GF-D8 (cell line): ENCODE data around the gene L3MBTL4.

Experiments used
- DNase-seq: peaks from one replicate; lab custom pipeline; 2025; lab: John Stamatoyannopoulos, UW

Gene L3MBTL4

DNA sequence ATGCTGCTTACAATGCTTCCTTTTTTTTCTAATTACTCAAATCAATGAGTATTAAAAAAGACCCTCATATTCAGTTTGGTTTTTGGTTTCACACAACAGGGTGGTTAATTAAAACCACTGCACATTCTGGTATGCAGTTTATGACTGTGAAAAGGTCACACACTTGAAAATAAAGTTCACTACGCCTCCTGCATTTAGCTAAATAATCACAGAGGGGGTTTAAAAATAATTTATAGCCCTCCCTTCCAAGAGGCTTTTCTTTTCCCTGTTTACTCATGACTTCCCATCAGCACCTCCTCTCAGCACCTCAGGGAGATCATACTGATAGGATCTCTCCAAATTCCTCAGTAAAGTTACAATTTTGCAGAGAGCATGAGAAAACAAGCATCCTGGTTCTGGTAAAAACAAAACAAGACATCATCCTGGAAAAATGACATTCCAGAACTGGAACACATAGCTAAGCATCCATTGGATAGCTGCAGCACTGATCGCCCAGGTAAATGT lies 389.9 kb downstream of the L3MBTL4 start:
- no peak for DNase-seq

DNA sequence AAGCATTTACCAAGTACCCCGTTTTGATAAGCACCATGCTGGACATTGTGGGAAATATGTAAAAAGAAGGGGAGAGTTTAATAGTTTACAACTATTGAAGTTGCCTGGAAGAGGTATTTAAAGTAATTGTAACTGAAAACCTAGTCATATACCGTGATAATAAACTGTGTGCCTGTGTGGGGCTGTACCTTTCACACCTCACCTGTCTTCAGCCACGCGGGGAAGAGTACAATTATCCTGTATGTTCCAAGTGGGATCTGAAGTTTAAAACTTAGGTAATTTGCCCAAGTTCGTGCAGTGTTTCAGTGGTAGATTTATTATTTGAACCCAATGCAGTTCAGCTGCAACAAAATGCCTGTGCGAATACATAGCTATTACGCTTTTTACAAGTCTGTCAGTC lies 391.2 kb downstream of the L3MBTL4 start:
- no peak for DNase-seq

DNA sequence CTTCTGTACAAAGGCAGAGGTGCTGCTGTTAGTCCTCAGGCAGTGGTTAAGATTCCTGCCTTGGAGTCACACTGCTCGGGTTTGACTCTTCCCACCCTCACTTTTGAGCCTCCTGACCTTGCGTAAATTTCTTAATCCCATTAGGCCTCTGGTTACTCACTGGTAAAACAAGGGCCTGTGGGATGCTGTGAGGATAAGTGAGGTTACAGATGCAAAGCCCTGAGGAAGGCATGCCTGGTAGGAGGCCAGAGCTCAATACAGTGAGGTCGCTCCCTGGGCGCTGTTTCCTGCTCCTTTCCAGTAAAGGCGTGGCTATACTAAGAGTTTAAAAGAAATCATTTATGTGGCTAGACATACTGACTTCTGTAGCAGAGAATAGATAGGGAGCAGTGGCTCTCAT lies 391.9 kb downstream of the L3MBTL4 start:
- DNase-seq, result no peak

DNA sequence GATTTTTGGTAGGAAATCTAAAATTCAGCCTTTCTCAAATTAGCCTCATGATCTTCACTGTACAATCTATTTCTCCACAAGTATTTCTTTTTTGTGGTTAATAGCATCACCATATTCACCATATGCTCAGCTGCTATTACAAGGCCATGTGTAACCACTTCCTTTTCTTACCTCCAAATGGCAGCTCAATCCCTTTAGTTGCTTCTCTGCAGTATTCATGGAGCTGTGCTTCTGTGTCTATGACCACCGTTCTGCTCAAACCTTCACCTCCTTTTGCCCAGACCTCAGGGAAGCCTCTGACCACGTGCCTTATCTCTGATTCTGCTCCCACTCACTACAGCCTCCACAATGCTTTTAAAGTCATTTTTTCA lies 392.7 kb downstream of the L3MBTL4 start:
- no peak for DNase-seq

DNA sequence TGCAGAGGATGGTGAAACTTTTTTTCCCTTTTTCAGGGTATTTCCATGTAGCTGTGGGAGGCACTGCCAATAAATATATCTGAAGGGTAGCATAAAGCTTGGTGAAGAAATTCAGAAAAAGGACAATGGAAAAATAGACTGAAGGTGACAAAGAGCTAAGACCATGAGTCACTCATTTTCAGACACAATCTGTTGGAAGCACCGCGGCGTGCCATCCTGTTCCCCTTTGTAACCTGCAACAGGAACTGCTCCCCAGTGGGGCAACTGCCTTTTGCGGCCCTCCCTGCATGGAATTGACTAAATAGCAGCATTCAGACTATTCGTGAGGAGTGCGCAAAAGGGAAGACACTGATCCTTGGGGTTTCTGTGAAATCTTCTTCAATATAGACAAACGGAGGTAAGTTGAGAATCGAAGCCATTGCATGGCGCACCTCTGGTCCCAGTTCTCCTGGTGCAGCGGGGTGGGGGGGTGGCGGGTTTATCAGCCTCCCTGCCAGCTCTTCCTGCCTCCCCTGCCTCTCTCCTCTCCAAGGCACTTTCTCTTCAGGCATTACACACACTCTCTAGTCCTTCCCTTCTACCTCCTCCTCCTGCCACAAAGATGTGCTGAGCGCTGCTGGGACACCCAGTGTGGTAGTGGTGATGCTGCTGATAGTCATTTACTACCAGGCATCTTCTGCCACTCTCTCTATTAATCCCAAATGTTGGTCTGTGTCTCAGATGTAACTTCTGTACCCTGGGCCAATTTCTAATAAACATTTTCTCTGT lies 393.2 kb downstream of the L3MBTL4 start:
- no peak for DNase-seq

DNA sequence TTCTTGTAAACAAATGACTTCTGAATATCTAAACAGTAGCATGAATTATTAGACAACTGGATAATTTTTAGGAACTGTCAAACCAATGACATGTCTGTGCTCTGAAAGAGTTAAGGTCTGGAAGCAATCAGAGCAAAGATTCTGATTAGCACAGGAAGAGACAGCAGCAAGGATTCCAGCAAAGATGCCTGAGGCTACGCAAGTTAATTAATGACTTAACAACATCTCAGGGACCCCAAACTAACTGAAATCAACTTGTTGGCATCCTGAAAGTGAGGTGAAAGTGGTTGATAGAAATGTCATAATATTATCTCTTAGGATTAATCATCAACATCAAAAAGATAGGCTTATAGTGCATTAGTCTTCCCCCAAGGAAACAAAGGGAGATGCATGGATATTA lies 396.0 kb downstream of the L3MBTL4 start:
- no peak for DNase-seq

DNA sequence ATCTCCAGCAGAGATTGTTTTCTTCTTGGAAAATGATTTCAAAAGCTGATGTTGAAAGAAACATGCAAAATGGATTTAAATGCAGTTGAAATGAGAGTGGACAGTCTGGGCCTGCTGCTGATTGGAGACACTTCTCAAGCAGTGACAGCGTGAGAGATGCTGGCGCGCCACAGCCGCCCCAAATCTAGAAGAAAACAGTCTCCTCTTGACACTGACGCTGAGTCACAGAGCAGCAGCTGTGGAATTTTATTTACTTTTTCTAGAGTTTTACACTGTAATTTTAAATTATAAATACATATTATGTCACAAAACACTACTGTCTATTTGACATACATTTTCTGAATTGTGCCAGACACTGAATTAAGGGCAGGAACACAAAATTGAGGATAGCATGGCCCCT lies 397.5 kb downstream of the L3MBTL4 start:
- DNase-seq, result no peak

DNA sequence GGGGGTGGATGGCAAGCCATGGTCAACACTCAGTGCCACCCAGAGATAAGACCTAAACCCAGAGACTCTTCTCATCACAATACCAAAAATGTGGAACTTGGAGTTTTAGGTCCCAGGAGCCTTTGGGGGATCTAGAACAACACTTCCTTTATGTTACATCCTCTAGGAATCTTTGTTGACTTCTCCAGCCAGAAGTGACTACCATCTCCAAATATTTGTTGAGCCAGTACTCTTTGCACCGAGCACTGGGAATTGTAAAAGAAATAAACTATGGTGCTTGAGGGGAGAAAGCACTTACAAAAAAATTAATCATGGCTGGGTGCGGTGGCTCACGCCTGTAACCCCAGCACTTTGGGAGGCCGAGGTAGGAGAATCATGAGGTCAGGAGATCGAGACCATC lies 399.3 kb downstream of the L3MBTL4 start:
- no peak for DNase-seq

DNA sequence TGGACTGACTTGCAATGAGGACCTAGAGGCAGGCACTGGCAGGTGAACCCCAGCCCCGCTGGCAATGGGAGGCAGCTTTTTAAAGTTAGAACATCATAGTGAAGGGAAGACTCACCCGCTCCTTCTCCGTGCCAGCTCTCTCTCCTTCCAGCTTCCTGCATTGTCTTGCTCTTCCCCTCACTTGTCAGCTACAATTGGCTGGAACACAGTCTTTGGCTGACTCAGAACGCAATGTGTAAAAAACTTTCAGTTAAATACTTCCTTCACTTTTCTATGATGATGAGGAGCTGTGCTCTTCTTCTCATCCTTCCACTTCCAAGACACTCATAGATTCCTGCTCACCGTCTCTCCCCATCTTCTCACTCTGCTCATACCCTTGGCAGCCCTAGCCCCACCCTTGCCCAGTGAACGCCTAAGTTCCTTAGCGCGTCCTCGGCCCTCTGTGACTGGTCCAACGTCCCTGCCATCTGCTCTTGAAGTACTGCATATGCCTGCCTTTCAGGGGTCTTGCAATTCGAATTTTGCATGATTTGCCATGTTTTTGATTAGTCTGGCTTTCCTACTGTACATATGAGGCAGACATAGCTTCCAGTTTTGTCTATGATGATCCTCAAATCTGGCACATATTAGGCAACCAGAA lies 401.4 kb downstream of the L3MBTL4 start:
- DNase-seq, result no peak

DNA sequence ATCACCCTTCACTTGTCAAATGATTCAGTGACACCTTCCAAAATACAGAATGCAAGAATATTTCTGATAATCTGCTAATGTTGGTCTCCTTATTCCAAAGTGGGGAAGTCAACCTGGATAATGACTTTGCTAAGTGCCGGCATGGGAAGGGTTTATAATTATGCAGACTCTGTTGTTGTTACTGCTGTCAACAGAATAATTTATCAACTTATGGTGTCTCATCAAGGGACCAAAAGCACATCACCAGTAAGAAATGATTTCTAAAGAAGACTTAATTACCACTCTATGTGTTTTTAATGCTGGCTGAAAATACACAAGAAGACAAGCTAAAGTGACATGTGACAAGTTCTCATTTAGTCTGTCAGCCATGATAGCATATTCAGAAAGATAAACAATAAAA lies 403.8 kb downstream of the L3MBTL4 start:
- DNase-seq, result no peak

DNA sequence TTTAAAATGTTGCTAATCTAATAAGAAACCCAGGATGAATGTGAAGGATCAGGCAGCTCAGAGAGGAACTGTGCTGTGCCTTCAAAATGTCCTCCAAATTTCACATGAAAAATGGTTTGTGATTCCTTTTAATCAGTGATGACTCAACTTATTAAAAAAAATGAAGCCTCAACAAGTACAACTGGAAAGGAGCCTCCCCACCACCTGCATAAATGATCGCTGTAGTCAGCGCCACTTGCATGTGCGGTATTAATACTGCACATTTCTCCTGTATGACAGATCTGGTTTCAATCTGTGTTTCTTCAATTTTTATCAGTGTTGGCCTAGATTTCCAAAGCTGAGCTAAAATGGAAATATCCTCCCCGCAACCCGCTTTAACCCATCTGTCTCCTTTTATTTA lies 404.4 kb downstream of the L3MBTL4 start:
- no peak for DNase-seq

DNA sequence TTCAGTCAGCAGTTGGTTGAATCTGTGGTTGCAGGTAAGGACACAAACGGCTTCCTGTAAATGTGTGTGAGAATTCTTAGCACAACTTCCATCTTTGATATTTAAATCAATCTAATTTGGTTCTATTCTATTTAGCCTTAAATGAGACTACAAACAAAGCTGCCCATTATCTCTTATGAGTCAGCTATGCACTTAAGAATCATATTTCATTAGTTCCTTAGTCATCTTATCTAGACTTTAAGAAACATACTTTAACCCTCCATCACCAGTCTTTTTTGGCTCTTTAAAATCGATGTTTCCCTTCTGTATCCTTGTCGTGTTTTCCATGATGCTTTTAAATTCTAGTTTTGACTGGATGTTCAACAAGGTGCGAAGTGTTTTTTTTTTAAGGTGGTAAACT lies 405.0 kb downstream of the L3MBTL4 start:
- no peak for DNase-seq

DNA sequence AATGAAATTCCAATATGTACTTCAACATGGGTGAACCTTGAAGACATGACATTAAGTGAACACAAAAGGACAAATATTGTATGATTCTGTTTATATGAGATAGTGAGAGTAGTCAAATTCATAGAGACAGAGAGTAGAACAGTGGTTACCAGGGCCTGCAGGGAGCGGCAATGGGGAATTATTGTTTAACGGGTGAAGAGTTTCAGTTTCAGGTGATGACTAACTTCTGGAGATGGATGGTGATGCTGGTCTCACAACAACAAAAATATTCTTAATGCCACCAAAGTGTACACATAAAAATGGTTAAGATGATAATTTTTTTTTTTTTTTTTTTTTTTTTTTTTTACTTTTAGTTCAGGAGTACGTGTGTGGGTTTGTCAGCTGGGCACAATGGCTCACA lies 410.0 kb downstream of the L3MBTL4 start:
- no peak for DNase-seq

DNA sequence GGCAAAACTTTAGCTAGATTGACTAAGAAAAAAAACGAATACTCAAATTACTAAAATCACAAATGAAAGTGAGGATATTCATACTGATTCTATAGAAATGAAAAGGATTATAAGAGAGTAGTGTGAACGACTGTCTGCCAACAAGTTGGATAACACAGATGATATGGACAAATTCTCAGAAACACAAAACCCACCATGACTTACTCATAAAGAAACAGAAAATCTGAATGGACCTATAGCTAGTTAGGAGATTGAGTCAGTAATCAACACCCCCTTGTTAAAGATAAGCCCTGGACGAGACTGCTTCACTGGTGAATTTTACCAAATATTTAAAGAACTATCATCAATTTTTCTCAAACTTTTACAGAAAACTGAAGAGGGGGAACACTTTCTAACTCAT lies 410.6 kb downstream of the L3MBTL4 start:
- no peak for DNase-seq

DNA sequence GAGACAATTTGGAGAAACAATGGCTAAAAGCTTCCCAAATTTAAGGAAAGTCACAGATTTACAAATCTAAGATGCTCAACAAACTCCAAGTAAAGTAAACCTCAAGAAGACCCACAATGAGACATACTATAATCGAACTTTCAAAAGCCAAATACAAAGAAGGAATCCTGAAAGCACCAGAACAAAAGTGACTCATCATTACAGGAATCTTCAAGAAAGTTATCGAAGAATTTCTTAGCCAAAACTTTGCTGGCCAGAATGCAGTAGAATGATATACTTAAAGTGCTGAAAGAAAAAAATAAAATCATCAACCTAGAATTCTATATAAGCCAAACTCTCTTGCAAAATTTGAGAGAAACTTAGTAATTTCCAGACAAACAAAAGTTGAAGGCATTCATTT lies 412.8 kb downstream of the L3MBTL4 start:
- no peak for DNase-seq

DNA sequence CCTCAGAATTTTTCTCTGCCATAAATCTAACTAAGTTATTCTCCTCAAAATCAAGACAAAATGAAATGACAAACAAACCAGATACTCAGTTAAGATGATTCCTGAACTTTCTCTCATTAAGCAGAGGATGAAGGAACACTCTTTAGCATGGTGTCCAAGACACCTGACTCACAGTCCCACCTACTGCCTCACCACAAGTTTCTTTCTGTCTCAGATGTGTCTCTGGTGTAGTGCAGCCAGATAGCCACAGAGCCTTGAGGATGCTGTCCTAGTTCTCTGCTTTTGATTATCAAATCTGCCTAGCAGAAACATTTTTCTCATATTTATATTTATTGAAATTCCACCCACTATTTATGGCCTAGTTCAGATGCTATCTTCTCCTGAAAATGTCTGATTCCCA lies 415.8 kb downstream of the L3MBTL4 start:
- DNase-seq, result no peak

DNA sequence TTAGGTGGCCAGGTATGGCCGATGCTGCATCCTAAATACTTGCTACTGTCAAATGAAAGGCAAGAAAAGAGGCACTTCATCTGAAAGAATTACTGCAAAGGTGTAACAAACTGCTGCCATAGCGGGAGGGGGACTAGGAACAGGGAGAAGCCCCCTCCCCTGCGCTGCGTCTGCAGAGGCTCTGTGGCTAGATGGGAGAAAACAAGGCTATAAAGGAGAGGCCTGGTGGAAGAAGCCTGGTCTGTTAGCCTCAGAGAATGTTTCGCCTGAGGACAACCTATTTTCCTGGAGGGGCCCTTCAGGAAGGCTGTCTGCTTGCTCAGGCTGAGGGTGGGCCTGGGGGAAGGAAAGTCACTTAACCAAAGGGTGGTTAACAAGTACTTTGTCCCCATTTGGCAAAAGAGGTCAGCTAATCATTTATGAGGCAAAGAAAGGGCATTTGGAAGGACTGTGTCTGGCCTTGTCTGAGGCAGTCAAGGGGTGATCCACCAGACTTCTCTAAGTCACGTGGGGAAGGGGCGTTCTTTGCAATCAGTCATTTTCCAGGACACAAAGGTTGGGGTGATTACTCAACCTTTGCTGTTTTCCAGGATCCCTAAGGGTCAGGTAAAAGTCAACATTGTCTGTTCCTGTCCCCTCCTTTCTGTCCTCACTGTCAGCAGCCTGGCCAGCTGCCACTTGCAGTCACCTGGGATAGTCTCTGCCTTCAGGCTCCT lies 416.4 kb downstream of the L3MBTL4 start:
- DNase-seq, result no peak

DNA sequence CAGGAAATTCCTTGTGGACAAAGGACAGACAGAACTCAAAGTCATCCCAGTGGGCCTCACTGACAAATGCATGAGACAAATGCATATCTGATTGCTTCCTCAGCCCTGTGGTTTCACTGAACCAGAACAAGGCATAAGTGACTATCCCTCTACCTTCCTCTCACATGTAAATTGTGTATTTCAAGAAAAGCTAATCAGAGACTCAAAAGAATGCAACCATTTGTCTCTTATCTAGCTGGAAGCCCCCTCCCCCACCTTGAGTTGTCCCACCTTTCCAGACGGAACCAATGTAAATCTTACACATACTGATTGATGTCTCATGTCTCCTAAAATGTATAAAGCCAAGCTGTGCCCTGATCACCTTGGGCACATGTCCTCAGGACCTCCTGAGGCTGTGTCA lies 417.4 kb downstream of the L3MBTL4 start:
- no peak for DNase-seq

DNA sequence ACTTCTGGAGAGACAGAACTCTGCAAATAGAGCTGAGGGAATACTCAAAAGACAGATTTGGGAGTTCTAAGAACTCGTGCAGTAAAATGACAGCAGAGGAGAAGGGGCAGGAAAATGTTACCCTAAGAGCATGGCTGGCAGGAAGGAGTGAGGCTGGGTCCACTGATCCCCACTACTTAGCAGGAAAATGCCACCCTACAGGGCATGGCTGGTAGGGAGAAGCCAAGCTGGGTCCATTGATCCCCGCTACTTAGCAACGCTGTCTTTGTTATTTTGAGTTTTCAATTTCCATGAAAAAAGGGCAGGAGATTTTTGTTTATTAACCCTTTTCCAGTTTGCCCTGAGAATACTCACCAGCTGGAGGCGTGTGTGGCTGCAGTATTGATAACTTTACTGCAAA lies 419.1 kb downstream of the L3MBTL4 start:
- no peak for DNase-seq

DNA sequence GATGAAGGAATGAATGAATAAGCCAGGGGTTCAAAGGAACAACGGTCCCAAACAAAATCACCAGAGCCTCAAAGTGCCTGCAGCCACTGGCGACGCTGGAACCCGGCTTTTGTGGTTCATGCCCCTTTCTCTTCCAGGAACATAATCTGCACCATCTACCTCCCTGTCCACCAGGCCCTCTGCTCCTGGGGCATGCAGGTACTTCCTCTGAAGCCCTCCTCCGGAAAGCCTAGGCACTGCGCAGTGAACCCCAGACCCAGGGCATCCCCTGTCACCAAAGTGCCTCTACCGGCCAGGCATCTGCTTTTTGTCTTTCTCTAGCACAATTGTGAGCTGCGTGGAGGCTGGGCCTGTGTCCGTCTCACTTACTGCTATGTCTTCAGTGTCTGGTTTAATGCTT lies 420.8 kb downstream of the L3MBTL4 start:
- no peak for DNase-seq

DNA sequence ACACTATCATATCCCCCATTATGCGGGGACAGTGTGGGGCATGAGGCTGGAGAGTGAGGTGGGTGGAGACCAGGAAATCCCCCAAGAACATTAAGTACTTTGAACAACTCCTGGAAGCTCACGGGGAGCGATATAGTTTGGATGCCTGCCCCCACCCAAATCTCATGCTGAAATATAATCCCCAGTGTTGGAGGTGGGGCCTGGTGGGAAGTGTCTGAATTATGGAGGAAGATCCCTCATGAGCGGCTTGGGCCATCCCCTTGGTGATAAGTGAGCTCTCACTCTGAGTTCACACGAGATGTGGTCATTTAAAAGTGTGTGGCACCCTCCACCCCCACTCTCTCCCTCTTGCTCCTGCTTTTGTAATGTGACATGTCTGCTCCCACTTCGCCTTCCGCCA lies 422.3 kb downstream of the L3MBTL4 start:
- DNase-seq, result no peak

DNA sequence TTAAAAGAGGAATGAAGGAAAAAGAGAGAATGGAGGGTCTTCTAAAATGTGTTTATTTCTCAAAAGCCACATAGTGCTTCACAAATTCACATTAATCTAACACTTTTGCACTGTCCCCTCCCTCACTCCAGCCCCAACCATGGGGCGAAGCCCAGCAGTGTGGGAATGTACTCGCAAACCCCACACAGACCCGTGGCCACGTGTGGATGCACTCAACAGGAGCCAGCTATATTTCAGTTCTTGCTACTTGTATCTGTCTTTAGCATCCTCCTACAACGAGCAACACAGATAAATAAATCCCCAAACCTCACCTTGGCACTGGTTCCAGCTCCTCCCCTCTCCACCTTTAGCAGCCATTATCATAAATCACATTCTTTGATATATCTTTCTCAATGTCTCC lies 427.5 kb downstream of the L3MBTL4 start:
- DNase-seq, result no peak

DNA sequence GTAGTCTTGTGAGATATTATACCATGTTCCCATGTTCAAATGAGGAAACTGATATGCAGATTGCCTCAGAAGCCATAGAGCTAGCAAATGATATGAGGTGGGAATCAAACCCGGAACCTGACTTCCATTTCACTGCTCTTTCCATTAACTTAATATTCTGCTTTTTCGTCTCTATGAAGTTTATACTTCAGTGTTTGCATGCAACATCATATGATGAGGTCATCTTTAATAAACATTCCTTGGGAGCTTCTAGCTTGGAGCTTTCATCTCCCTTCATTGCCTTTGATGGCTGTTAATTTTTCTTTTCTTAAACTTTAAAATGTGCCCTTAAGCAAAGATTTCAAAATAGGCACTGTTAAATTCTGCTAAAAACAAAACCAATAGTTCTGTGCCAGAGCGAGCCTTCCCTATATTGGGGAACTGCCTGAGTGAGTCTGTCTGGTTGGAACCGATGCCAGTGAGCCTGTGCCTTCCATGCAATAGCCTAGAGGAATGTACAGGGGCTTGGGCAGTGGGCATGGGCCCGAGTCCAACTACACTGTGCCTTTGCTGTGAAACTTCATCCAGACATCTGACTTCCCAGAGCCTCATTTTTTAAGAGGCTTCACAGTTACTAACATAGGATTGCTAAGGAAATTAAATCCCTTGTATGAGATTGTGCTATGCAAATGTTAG lies 428.3 kb downstream of the L3MBTL4 start:
- no peak for DNase-seq
